Activated CD8-positive, alpha-beta T cell treated with anti-CD3 and anti-CD28 coated beads, Interleukin-2, amount 10 ng/mL, durations not matched to agents 7 days and 5 days (primary cell): ENCODE data around the gene HEPHL1. TPM values are rescaled to one million over a fixed set of nuclear protein-coding genes. Genes with fewer than 3 reads are reported as not detected.
A peak's percentile ranks its signal among the peaks of the same experiment; 100 is the strongest.

Experiments used
- ATAC-seq: fragments of 150-1000 bp; cut with Tn5 transposase; one replicate; pipeline ENCODE4 v1.10.0; 2021; ENCODE audit warnings: moderate library complexity
- CTCF ChIA-PET: fragments of 350-600 bp; sonication (Branson Sonifier 250); formaldehyde crosslinking; loops from one replicate; lab custom pipeline; 2021; ENCODE audit warnings: antibody characterized with exemption; lab: Charles Lee
- POLR2A ChIA-PET: fragments of 350-600 bp; sonication (Branson Sonifier 250); formaldehyde crosslinking; loops from one replicate; lab custom pipeline; 2021; ENCODE audit warnings: antibody characterized with exemption; lab: Charles Lee
- DNase-seq: peaks from one replicate; pipeline ENCODE4 v3.0.0-alpha.2; 2020
- H3K27ac Mint-ChIP-seq: one replicate; pipeline ENCODE4 v1.8.0; 2021; ENCODE audit warnings: mild to moderate bottlenecking, mixed read lengths
- H3K27me3 Mint-ChIP-seq: one replicate; pipeline ENCODE4 v1.8.0; 2021; ENCODE audit warnings: low read depth, mixed read lengths
- H3K36me3 Mint-ChIP-seq: one replicate; pipeline ENCODE4 v1.8.0; 2021; ENCODE audit warnings: low read depth, mixed read lengths
- H3K4me1 Mint-ChIP-seq: one replicate; pipeline ENCODE4 v1.8.0; 2021; ENCODE audit warnings: low read depth, mixed read lengths
- H3K4me3 Mint-ChIP-seq: one replicate; pipeline ENCODE4 v1.8.0; 2021; ENCODE audit warnings: mild to moderate bottlenecking, mixed read lengths
- H3K9me3 Mint-ChIP-seq: one replicate; pipeline ENCODE4 v1.8.0; 2022; ENCODE audit warnings: mixed read lengths; ENCODE audit not compliant: insufficient read depth
- total RNA-seq, 2 experiments: library from RNA; stranded (reverse); gene quantifications; one replicate each; pipeline ENCODE4 v1.2.3, GENCODE V29; 2021

HEPHL1 gene
- total RNA-seq, 2 experiments from 2014 or later: not detected

DNA sequence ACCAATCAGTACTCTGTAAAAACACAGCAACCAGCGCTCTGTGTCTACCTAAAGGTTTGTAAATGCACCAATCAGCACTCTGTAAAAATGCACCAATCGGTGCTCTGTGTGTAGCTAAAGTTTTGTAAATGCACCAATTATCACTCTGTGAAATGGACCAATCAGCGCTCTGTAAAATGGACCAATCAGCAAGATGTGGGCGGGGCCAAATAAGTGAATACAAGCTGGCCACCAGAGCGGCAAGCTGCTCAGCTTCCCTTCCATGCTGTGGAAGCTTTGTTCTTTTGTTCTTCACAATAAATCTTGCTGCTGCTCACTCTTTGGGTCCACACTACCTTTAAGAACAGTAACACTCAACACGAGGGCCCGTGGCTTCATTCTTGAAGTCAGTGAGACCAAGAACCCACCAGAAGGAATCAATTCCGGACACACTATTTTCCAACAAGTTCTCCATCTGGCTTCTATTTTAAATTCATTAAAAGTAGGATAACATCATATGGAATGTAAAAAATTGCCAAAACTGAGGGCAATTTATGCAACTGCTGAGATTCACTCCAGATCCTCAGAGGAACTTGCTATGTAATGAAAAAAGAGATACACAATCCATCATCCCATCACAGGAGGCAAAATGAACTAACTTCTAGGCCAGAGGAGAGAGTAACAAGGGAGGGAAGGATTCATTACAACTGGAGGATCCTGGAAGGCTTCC, 104.4 kb downstream of the HEPHL1 start:
- CTCF ChIA-PET: no interaction called here
- Mint-ChIP-seq H3K27me3 (no peaks in the 10 kb centered on the region), H3K36me3 (no peaks in the 10 kb centered on the region), H3K4me1 (peaks cover 15% of the 10 kb centered on the region), H3K27ac (no peak overlapping the region), H3K4me3 (no peak overlapping the region), H3K9me3 (no peaks in the 10 kb centered on the region)
- no peak for DNase-seq
- no peak for ATAC-seq
- POLR2A ChIA-PET: no interaction called here

DNA sequence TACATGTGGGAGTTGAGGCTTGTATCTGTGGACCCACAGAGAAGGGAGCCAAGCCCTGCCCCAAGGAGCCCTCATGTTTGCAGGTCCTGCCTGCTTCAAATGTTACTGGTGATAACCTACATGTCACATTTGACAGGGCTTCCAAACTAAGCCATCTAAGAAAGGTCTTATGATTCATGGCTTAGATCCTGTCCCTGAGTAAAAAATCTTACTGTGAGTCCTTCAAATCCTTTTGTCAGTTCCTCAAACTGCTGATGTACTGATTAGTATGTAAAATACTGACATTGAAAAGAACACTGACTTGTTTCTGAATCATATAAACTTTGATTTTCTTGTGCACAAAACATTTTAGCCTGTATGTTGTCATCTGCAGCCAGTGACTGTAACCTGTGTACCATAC, 106.5 kb downstream of the HEPHL1 start:
- ChIA-PET CTCF (interaction anchor here (2.6 to 3.3 kb wide), 2 partner anchors 48 to 56 kb away, joined by 7 to 10 read pairs; no protein-coding TSS in a partner anchor), POLR2A (interaction anchor here (1.0 to 1.9 kb wide), 6 partner anchors 8 to 386 kb away, joined by 3 to 11 read pairs (median 4); partner anchors contain the start of genes ANKRD49, C11orf54, MRE11 and TAF1D)
- Mint-ChIP-seq H3K9me3 (no peaks in the 10 kb centered on the region), H3K4me1 (peaks cover 15% of the 10 kb centered on the region), H3K27ac (peak overlapping the region; percentile 94), H3K4me3 (no peak overlapping the region), H3K36me3 (no peaks in the 10 kb centered on the region), H3K27me3 (no peaks in the 10 kb centered on the region)
- ATAC-seq: no peak
- no peak for DNase-seq

DNA sequence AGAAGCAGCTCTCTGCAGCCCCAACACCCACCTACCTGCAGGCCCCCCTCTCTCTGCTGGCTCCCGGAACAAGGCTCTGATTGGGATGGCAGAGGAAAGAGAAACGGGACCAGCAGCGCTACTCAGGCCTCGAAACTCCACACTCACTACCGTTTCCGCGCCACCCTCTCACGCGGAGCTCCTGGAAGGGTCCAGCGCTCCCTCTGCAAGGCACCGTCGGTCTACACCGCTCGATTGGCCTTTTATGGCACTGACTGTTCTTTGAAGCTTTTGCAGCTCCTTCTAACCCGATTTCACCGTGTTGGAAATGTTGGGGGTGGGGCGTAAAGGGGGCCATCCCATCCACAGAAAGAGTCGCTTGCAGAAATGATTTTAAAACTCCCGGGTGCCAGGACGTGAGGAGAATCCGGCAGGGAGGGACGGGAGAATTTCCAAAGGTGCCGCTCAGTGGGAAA, 107.2 kb downstream of the HEPHL1 start:
- H3K27me3 Mint-ChIP-seq: no peaks in the 10 kb centered on the region
- DNase-seq (peak; percentile 56), ATAC-seq (peak; percentile 50)
- H3K4me1 Mint-ChIP-seq: peaks cover 21% of the 10 kb centered on the region
- no peaks in the 10 kb centered on the region for H3K9me3 Mint-ChIP-seq
- POLR2A ChIA-PET: interaction anchor here (1.0 to 1.9 kb wide), 8 partner anchors 9 to 416 kb away, joined by 3 to 11 read pairs (median 4); partner anchors contain the start of genes ANKRD49, C11orf54, FUT4 and MED17
- H3K4me3 Mint-ChIP-seq: no peak overlapping the region
- H3K27ac Mint-ChIP-seq: peak overlapping the region; percentile 94
- H3K36me3 Mint-ChIP-seq: no peaks in the 10 kb centered on the region
- CTCF ChIA-PET: interaction anchor here (0.9 to 3.3 kb wide), 5 partner anchors 12 to 940 kb away, joined by 3 to 10 read pairs (median 5); no protein-coding TSS in a partner anchor

DNA sequence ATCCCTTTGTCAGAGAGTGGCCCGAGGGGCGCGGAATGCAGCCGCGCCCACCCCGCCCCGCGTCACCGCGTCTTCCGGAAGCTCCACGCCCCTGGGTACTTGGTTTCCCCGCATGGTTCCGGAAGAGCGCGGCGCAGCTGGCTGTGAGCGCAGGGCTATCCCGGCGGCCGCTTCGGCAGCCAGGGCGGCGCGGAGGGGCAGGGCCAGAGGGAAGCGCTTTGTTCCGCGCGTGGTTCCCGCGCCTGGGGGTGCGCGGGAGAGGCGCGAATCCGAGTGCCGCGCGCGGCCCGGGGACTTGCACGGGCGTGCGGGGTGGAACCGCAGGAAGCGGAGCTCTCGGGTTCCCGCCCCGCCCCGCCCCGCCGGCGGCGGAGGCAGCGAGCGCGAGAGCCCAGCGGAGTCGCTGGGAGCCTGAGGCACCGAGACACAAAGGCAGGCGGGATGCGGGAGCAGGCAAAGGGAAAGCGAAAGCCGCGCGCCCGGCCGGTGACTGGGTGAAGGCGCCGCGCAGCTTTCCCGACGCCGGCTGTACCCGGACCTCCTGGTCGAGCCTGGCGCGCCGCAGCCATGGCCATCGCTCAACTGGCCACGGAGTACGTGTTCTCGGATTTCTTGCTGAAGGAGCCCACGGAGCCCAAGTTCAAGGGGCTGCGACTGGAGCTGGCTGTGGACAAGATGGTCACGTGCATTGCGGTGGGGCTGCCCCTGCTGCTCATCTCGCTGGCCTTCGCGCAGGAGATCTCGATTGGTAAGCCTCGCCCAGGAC, 107.8 kb downstream of the HEPHL1 start, which contains the start of gene PANX1:
Gene PANX1, plus strand, starts transcription at position 96 of the 766 bp plus-strand sequence. Its CDS starts 472 bp downstream, at position 568.
- DNase-seq (peak; percentile 81), ATAC-seq (peak; percentile 87)
- CTCF ChIA-PET: interaction anchor here (0.9 to 3.3 kb wide), 6 partner anchors 11 to 939 kb away, joined by 3 to 10 read pairs (median 4); no protein-coding TSS in a partner anchor
- Mint-ChIP-seq H3K4me3 (no peak within 1 kb of the TSS), H3K4me1 (peaks cover 27% of the 10 kb centered on the region), H3K27me3 (no peaks in the 10 kb centered on the region), H3K9me3 (no peaks in the 10 kb centered on the region), H3K36me3 (no peaks in the 10 kb centered on the region), H3K27ac (peak within 1 kb of the TSS; percentile 94)
- POLR2A ChIA-PET: interaction anchor here (0.5 to 1.9 kb wide), 11 partner anchors 9 to 415 kb away, joined by 3 to 11 read pairs (median 4); partner anchors contain the start of genes ANKRD49, C11orf54, FUT4 and MED17

DNA sequence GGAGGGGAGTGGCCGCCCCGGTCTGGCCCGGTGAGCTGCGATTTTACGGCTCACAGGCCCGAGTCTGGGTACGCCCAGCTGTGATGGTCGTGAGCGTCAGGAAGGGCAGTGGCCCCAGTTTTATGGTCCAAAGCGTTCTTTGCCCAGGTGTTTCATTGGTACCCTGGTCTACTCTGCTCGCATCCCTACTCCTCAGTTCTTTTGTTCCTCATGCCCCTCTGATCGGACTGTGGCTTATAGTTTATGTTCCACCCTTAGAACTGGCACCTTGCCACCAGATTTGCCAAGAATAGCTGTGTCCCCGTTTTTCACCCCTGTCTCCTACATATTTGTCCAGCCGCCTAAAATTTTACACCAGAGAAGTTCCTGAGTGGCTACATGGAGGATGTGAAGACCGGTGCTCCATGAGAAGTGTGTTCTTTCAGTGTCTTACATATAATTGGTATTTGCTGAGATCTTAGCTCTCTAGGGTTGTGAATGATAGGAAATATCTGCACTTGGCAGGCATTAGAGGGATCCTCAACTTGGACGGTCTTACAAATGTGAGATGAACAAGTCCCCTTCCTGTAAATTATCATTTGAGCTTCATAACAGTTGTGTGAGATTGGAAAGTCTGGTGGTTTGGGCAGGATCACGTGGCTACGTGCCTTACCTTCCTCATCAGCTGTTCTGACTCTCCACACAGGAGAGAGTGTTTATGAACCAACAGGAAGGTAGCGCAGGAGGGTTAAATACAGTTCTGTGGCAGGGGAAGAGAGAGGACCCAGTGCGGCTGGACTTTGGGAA, 108.6 kb downstream of the HEPHL1 start:
- H3K4me3 Mint-ChIP-seq: no peak overlapping the region
- ChIA-PET POLR2A (interaction anchor here (0.5 to 1.9 kb wide), 9 partner anchors 10 to 414 kb away, joined by 3 to 9 read pairs (median 4); partner anchors contain the start of genes ANKRD49, C11orf54, FUT4 and MED17), CTCF (interaction anchor here (1.2 to 3.3 kb wide), 4 partner anchors 38 to 938 kb away, joined by 3 to 10 read pairs (median 5); no protein-coding TSS in a partner anchor)
- no peaks in the 10 kb centered on the region for H3K9me3 Mint-ChIP-seq
- no peak overlapping the region for H3K27ac Mint-ChIP-seq
- peaks cover 29% of the 10 kb centered on the region for H3K4me1 Mint-ChIP-seq
- peak; percentile 34 for ATAC-seq
- no peaks in the 10 kb centered on the region for H3K27me3 Mint-ChIP-seq
- peak; percentile 39 for DNase-seq
- no peaks in the 10 kb centered on the region for H3K36me3 Mint-ChIP-seq

DNA sequence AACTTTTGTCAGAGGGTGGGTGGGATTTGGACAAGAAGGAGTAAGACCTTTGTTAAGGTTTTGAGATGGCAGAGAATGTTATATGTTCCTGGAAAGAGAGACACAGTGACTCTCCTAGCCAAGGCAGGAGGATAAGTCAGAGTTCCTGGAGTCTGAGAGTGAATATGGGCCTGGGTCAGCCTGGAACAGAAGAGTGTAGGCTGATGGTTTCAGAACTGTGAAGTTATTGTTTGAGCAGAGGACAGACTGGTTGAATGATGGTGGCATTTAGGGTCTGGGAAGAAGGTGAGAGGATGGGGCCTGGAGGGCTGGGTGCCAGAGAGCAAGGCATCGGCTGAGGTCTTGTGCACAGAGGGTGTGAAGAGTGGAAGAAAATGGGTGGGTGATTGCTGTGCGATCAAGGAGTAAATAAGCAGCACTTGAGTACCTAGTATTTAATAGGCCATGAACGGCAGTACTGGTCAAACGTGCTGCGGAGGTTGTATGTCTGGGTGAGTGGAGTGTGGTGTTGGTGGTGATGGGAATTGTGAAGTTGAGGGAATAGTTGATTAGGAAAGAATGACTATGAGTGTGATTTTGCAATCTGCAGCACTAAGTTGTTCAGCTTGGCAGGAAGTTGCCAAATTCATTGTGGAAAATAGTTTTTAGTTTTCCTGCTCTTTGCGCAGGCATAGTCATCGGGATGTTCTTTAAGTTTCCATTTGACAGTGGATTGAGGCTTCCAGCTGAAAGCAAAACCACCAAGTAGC, 109.3 kb downstream of the HEPHL1 start:
- Mint-ChIP-seq H3K4me1 (peaks cover 36% of the 10 kb centered on the region), H3K4me3 (no peak overlapping the region), H3K27ac (no peak overlapping the region), H3K36me3 (peaks cover 3% of the 10 kb centered on the region), H3K9me3 (peaks cover under 1% of the 10 kb centered on the region), H3K27me3 (no peaks in the 10 kb centered on the region)
- CTCF ChIA-PET: interaction anchor here (1.5 to 3.3 kb wide), 2 partner anchors 37 to 54 kb away, joined by 3 to 10 read pairs; no protein-coding TSS in a partner anchor
- ATAC-seq: no peak
- POLR2A ChIA-PET: interaction anchor here (0.6 to 1.5 kb wide), 3 partner anchors 21 to 389 kb away, joined by 3 to 9 read pairs (median 3); partner anchors contain the start of genes C11orf54 and TAF1D
- no peak for DNase-seq

DNA sequence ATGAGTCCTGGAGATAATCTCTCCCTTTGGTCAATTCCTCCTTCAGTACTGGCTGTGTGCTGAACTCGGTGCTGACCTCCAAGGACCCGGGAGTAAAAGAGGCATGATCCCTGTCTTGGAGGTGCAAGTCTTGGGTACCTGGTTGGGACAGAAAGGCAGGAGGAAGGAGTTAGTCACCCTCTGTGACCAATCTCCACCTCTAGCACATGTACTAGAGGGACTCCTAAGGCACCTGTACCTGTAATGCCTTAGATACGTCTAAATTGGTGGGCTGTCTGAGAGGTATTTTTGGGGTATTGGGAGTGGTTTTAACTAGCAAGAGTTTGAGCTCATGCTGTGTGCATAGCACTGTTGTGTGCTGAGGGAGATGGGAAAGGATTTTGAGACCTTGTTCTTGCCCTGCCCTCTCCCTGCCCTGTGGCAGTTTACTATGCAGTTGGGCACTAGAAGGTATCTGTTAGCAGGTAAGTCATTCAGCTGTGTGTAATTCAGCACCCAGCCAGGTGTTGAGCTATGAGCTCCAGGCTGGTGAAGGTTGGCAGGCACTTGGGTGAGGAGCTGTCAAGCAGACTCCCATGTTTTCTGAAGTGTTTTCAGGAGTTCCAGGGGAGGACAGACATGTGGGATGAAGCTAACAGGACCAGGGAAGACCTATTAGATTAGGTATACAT, 110.0 kb downstream of the HEPHL1 start:
- ChIA-PET POLR2A (interaction anchor here (0.5 kb wide), 2 partner anchors 301 to 373 kb away, joined by 3 read pairs; no protein-coding TSS in a partner anchor), CTCF (no interaction called here)
- Mint-ChIP-seq H3K9me3 (peaks cover 5% of the 10 kb centered on the region), H3K27me3 (no peaks in the 10 kb centered on the region), H3K36me3 (peaks cover 10% of the 10 kb centered on the region), H3K4me3 (no peak overlapping the region), H3K27ac (no peak overlapping the region), H3K4me1 (peaks cover 43% of the 10 kb centered on the region)
- ATAC-seq (no peak), DNase-seq (no peak)

DNA sequence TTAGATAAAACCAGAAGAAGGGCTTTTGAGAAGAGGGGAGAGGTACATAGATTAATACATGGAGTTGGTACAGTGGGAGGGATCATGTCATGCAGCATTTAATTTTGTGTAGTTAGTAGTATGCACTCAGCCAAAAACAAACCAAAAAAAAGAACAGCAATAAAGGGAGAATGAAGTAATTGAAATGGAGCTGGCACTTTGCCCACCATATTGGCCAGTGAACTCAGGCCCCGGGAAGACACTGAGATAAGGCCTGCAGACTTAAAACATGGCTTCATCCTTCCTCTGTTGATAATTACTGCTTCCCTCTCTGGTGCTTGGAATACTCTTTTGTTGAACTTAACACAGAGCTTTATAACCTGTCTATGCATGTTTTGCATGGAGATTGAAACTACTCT, 110.6 kb downstream of the HEPHL1 start:
- POLR2A ChIA-PET: interaction anchor here (0.5 kb wide), 2 partner anchors 300 to 372 kb away, joined by 3 read pairs; no protein-coding TSS in a partner anchor
- Mint-ChIP-seq H3K9me3 (peaks cover 5% of the 10 kb centered on the region), H3K36me3 (peaks cover 12% of the 10 kb centered on the region), H3K4me1 (peaks cover 46% of the 10 kb centered on the region), H3K27ac (no peak overlapping the region), H3K27me3 (no peaks in the 10 kb centered on the region), H3K4me3 (no peak overlapping the region)
- ATAC-seq (no peak), DNase-seq (no peak)
- CTCF ChIA-PET: no interaction called here

DNA sequence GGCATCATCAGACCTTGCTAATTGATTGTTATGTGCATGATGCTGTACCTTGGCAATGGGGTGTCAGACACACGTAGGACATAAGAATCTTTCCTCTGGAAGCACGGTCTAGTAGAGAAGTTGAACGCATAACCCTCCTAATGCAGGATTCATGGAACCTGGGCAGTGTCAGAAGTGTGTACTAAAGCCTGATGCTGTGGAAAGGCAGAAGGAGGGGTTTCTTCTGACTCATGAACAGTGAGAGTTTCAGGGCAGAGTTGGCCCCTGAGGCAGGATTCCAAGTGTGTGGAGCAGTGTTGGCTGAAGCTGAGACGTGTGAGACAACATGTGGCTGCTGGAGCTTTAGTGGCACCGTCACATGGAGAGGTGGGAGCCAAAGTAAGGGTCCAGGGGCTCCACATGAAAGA, 111.0 kb downstream of the HEPHL1 start:
- peaks cover 5% of the 10 kb centered on the region for H3K9me3 Mint-ChIP-seq
- no peak overlapping the region for H3K4me3 Mint-ChIP-seq
- peaks cover 15% of the 10 kb centered on the region for H3K36me3 Mint-ChIP-seq
- POLR2A ChIA-PET: no interaction called here
- ATAC-seq (no peak), DNase-seq (no peak)
- no peak overlapping the region for H3K27ac Mint-ChIP-seq
- H3K27me3 Mint-ChIP-seq: no peaks in the 10 kb centered on the region
- CTCF ChIA-PET: no interaction called here
- peaks cover 45% of the 10 kb centered on the region for H3K4me1 Mint-ChIP-seq
